HG03558 (cell line): ENCODE results near the gene CELA2A.
A peak's percentile ranks its signal among the peaks of the same experiment; 100 is the strongest.

Source experiments
- ATAC-seq: cut with Tn5 transposase; IDR thresholded peaks from one replicate; pipeline ENCODE4 v1.9.1; 2021; ENCODE audit warnings: moderate number of reproducible peaks; ENCODE audit not compliant: unreplicated experiment; ENCODE audit errors: extremely low read depth

The CELA2A gene

DNA sequence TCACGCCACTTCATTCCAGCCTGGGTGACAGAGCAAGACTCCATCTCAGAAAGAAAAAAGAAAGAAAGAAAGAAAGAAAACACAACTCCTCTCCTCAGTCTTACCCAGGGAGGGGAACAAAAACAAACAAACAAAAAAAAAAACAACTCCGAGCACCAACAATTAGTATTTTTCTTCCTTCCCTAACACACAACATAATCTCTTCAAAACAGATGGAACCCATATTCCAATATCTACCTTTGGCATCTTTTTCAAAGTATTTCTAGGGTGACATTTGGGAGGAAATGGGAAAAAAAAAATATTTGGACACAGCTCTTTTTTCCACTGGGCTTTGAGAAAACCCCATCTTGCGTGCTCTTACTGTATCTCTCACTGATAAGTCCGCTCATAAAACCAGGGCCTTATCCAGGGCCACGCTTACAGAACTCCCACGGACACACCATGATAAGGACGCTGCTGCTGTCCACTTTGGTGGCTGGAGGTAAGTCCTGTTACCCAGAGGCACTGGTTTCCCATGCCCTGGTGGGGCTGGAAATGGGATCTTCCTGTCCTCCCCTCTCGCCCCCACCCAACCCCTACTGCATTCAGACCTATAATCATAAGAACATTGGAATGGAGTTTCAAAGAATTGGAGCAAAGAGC is at the start of gene CELA2A:
Gene CELA2A (plus strand): TSS at position 420 of the 642 bp plus-strand sequence. CDS start 22 bp downstream, at position 442.
- no peak for ATAC-seq

DNA sequence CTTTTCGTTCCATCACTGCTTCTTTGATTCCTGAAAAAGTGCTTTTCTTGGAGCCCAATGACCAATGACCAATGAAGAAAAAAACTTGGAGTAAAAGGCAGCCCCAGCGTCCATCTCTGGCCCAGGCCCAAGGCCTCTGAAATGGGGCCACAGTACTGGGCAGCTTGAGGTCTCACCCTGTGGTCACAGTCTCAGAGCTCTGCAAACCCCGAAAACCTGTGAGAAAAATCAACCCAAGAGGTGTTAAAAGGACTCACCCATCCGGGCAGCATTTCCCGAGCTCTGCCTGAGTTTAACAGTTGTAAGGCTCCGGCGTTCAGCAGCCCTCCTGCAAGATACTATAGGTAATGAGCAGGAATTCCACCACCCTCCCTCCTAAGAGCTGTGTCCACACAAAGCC is 49.0 kb upstream of the CELA2A start:
- ATAC-seq = no peak

DNA sequence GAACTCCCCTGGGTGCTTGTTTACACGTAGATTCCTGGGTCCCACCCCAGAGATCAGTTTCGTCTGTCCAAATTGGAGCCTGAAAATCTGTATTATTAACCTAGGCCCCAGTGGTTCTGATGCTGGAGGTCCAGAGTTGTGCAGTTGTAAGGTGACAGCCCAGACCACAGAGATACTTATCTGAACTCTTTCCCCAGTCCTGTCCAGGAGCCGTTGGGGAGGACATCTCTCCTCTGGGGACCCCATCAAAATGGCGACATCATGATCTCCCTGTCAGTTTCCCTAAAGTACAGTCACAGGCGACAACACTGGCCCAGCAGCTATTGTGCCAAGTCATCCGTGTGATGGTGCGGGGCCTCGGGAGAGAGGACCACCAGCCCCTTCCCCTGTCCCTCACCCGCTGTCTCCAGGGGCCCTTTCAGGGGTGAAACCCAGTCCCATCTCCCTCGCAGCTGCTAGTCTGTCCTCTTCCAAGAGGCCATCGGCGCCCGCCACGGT is 47.6 kb upstream of the CELA2A start:
- ATAC-seq = no peak

DNA sequence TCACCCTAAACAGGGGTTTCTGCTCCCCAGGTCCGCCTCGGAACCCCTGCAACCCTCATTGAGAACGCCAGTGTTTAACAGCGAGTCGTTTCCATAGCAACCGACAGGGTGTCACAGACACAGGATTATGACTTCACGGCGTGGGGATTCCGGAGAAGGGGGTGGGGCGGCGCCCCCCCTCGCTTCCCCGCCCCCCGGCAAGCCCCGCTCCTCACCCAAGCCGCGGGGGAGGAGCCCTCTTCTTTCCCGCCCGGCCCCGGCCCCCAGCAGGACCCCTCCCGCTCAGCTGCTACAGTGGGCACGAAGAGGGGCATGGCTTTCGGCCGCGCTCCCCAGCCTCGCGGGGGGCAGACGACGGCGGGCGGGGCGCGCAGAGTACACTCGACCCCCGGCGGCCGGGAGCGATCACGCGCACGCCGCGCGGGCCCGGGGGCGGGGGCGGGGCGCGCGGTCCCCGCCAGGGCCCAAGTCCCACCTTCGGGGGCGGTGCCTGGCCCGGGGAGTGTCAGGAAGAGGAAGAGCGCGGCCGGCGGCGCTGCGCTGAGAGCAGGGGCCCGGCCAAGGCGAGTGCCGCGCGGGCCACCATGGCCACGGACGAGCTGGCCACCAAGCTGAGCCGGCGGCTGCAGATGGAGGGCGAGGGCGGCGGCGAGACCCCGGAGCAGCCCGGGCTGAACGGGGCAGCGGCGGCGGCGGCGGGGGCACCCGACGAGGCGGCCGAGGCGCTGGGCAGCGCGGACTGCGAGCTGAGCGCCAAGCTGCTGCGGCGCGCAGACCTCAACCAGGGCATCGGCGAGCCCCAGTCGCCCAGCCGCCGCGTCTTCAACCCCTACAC is 46.9 kb upstream of the CELA2A start, which contains the start of gene EFHD2:
Gene EFHD2 (plus strand): TSS at position 501 of the 835 bp plus-strand sequence. CDS start 84 bp downstream, at position 585.
- ATAC-seq = no peak

DNA sequence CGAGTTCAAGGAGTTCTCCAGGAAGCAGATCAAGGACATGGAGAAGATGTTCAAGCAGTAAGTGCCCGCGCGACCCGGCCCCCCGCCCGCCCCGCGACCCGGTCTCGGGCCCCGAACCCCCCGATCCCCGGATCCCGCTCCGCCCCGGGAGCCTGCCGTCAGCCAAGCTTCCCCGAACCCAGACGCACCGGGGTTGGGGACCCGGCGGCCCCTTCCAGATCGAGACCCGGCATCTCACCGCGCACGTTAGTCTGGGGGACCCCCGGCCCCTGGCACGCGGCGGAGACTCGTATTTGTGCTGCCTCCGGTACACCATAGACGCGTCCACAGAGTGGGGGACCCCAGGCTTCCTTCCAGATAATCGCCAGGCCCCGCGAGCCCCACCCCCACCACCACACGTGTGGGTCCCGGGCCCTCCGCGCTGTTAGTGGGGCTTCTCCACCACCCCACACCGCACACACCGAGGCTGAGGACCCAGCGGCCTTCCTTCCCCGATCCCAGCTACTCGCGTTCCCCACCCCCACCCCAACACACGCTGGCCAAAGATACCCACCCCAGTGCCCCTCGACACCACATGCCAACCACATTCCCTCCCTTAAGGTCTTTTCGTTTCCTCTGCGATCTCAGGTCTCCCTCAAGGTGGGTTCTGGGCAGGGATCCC is 46.2 kb upstream of the CELA2A start:
- ATAC-seq = no peak

DNA sequence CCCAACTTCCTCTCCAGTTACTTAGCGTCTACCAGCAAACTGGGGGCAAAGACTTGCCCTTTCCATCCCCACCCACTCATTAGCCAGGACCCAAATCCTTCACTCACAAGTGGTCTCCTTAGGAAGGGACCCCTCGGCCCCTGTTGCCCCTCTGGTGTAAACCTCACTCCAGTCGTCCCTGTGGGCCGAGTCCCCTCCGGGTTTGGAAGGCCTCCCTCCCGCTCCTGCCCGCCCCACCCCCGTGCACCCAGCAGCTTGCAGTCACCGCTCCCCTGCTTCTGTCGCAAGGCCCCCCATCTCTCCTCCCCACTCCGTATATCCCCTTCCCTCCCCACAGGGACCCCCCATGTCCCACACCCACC is 45.7 kb upstream of the CELA2A start:
- ATAC-seq = no peak

DNA sequence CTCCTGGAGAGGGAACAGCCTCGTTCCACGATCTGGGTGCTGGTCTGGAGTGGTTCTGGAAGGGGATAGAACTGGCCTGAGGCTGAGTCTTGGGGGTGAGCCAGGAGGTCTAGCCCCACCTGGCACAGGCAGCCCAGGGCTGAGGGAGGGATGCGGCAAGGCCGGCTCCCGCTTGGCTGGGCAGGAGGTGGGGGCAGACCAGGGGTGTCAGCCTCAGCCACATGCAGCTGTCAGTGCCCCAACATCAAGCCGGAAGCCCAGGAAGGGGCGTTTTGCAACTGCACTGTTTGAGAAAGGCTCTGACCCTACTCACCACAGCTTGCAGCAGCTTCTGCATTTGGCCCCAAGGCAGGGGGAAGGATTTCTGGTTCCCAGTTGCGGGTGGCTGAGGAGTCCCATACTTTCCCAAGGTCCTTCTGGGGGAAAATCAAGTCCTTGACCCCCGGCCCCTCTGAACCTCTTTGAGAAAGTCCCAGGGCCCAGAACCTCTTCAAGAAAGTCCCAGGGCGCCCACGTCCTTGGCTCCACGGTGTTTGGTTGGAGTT is 44.9 kb upstream of the CELA2A start:
- peak; percentile 49 for ATAC-seq

DNA sequence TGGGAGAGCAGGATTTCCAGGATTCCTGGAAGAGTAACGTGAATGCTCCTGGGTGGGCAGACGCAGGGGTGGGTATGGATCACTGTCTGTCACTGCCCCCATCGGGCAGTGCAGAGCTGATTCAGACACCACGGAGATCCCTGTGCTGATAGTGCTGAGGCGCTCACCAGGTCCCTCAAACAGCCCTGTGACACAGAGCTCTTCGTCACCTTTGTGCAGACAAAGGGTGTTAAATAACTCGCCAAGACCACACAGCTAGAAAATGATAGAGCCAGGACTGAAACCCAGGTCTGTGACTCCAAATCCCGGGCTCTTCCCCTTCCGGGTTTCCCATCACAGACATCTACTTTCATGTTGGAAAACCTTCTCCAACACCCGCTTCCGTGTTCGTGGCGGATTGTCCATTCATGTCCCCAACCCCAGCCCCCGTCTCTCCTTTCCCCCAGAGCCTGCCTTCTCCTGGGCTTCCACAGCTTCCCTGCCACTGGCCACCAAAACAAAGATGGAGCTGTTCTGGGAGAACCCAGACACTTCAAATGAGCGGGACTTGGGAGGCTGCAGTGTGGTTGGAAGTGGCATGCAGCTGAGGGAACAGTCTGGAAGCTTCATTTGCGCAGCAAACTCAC is 44.2 kb upstream of the CELA2A start:
- no peak for ATAC-seq

DNA sequence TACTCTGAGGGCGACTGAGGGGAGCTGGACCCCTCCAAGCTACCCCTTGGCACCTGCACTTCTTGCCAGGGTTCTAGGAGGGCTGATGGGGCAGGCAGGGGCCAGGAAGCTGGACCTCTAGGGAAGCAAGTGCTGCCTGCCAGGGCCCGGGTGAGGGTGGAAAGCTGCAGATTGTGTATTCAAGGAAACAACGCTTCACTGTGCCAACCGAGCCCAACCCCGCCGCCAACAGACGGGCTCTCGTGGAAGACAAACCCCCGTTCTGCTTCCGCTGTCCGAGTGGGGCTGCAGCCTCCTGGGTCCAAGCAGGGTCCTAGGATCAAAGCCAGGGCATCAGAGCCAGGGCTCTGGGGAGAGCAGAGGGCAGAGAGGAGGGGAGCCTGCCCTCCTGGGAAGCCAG is 43.7 kb upstream of the CELA2A start:
- ATAC-seq = no peak

DNA sequence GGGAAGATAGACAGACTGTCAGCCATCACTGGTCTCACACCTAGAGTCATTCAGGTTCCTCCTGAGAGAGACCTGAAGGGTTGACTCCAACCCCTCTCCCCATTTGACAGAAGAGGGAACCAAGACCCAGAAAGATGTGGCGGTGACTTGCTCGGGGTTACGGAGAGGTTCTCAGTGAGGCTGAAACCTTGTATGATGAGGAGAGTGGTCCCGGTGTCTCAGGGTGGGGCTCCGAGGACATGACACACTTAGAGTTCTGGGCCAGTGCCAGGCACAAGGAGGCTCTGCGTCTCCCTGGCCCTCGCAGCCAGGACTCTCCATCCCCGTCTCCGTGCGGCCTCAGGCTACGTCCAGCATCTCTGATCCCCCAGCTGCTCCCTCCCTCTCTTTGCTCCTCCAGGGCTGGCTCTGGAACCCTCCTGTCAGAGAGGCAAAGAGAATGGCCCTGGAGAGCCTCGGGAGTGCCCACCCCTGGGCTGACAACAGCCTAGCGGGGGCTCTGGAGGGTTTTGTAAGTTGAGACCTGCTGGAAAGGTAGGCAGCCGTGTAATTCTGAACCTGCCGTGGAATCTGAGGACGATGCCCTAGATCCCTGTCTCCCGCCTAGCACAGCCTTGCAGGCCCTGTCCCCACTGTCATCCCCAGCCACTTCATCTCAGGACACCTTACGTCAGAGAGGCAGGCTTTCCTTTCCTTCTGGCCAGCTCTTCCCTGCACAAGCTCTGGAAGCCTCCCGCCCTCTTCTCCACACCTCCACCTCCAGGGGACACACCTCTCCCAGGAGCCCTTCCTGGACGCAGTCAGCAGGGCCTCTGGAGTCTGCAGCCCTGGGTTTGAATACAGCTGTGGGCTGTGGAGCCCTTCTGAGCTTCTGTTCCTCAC is 42.7 kb upstream of the CELA2A start:
- no peak for ATAC-seq

DNA sequence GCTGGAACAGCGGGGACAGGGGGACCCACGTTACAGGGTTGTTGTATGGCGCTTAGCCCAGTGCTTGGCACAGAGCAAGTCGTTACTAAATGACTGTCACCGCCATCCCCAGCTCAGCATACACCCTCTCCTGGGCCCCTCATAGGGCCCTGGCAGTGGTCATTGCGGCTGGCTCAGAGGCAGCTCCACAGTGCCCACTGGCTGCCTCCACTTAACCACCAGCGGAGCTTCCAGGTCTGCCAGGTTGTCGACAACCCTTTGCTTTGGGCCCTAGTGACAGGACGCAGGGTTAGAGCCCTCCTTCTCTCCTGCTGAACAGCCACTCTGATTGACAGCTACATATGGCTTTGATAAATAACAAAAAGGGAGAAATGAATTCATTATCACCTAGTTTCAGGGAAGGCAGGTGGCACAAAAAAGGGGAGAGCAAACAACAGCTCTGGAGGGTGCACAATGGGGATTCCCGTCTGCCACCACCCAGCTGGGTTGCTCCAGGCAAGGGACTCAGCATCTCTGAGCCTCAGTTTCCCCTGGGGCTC is 42.0 kb upstream of the CELA2A start:
- no peak for ATAC-seq

DNA sequence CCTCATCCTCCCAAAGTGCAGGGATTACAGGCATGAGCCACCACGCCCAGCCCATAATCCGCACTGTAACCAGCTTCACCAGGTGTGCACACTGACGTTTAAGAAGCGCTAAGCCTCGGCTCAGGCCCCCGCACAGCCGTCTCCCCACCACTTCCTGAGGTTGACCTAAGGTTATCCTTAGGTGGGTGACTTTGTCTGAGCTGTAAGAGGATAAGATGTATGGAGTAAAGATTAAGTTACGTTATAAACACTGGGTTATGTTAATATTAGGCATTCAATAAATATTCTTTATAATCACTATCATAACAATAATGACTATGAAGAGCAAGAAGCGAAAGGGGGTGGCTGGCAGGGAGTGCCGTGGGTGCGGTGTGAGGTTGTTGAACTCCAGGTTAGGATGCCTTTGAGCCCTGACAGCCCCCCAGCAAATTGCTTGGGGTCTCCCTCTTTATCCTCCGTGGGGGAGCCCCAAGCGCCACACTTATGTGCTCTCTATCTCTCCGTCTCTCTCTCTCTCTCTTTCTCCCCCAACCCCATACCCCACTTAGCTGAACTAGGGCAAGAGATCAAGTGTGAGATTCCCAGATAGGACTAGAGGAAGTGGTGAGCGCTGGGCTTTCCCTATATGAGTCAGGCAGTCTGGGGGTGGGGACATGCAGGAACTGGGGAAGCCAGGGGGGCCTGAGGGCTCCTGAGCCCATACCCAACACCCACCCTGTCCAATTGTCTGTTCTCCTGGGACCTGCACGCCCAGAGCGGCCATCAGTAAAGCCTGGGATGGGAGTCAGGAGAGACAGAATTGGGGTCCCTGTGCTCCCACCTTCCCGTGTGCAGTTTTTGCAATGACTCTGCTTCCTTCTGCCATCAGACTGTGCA is 39.2 kb upstream of the CELA2A start:
- no peak for ATAC-seq

DNA sequence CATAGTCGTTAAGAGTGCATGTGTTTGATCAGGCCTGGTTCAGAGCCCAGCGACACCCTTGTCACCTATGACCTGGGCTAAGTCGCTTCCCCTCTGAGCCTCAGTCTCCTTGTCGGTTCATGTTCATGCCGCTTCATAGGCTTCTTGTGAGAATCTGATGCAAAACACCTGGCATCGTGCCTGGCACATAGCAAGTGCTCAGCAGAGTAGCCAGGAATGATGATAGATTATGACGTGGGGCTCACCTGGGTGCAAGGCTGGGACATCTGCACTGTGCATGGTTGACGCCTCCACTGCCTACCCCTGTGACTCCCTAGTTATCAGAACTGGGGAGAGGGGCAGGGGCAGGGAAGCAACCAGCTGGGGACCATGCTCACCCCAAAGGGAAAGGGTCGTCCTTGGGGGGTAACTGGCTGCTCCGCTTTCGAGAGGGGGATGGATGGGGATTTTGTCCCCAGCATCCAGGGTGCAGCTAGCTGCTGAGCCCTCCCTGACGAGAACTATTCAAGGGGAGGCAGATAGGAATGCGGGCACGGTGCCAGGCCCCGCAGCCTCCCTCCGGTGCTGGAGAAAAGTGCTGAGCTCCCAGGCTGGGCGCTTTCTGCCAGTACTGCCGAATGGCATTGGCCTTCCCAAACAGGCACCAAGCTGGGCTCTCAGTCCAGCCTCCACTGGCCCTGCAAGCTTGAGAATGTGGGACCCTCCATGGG is 37.6 kb upstream of the CELA2A start:
- ATAC-seq = no peak

DNA sequence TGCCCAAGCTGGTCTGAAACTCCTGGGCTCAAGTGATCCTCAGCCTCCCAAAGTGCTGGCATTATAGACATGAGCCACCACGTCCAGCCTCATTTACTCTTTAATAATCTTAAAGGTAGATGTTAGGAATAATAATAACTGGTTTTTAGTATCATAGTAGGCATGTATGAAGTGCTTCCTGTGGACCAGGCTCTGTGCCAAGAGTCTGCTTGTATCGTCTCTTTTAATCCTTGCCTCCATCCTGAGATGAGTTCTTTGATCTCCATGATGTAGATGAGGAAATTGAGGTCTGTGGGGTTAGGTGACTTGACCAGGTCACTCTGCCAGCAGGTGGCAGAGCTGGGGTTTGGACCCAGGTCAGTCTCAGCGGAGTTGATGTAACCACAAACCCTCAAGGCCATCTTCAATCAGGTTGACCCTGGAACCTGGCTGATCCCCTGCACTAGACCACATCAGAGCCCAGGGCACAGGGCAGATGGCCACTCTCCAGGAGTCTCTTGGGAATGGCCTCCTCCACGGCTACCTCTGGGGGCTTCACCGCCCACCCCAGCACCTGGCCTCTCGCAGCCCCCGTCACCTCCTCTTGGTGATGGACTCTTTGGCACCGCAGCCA is 35.6 kb upstream of the CELA2A start:
- no peak for ATAC-seq

DNA sequence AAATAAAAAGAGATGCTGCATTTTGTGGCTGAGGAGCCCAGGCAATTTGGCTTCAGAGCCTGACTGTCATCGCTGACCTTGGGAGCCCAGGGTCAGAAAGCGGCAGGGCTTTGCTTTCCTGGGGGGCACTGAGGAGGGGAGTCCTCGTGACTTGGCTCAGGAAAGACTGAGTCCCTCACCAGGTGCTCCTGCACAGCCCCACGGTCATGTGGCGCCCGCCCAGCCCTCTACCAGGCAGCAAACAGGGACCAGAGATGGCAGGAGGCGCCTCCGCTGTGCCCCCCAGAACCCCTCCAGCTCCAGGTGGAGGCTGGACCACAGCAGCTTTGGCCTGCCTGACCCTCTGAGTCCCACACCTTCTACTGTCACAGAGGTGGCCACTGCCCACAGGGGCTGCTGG is 33.7 kb upstream of the CELA2A start:
- no peak for ATAC-seq

DNA sequence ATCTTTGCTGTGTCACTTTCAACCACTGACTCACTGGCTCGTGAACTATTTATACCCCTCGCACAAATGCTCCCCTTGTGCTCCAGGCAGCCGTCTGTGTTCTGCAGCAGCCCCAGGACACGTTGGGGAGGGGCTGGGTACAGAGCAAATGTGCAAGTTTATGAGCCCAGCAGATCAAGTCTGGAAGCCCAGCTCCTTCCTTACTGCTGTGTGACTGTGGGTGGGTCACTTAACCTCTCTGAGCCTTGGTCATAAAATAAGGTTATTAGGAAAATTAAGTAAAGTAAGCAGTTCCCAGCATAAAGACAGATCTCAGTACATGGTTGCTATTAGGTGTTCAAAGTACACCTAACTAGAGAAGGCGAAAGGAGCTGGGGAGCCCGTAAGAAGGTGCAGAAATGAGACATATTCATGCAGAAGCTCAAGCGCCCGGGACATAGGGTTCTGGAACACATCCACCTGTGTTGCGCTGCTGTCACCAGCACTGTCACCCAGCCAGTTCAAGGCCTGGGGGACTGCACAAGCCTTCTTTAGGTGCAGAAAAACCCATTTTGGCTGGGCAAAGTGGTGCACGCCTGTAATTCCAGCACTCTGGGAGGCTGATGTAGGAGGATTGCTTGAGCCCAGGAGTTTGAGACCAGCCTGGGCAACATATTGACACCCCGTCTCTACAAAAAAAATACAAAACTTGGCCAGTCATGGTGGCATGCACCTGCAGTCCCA is 33.0 kb upstream of the CELA2A start:
- no peak for ATAC-seq
